Amniotic stem cell (primary cell): Measurements from ENCODE around the gene CLTCL1.

Experiments
- DNase-seq: peaks from one replicate; lab custom pipeline; 2025; lab: John Stamatoyannopoulos, UW

Gene CLTCL1

GRCh38 chr22:19150482-19151328 is 140.8 kb downstream of the CLTCL1 start:
- no peak for DNase-seq

GRCh38 chr22:19149991-19150390 is 141.5 kb downstream of the CLTCL1 start, which contains the start of gene GSC2:
GSC2 (minus strand) TSS chr22:19150292; CDS start chr22:19150283, 9 bp downstream.
- DNase-seq, result no peak

GRCh38 chr22:19149047-19149883 is 142.3 kb downstream of the CLTCL1 start:
- DNase-seq, result no peak

GRCh38 chr22:19148417-19149046 is 143.0 kb downstream of the CLTCL1 start:
- DNase-seq, result no peak

GRCh38 chr22:19147195-19147780 is 144.2 kb downstream of the CLTCL1 start:
- DNase-seq, result no peak

- no peak for DNase-seq
Measured at GRCh38 chr22:19146215-19146968, 145.1 kb downstream of the CLTCL1 start.

GRCh38 chr22:19143967-19144400 is 147.5 kb downstream of the CLTCL1 start:
- DNase-seq, result no peak

- DNase-seq, result no peak
Measured at GRCh38 chr22:19143212-19143611, 148.3 kb downstream of the CLTCL1 start.

GRCh38 chr22:19142394-19142793 is 149.1 kb downstream of the CLTCL1 start:
- DNase-seq, result no peak

GRCh38 chr22:19139974-19140373 is 151.5 kb downstream of the CLTCL1 start:
- DNase-seq, result no peak

GRCh38 chr22:19139001-19139356 is 152.5 kb downstream of the CLTCL1 start:
- no peak for DNase-seq

- DNase-seq, result no peak
Measured at GRCh38 chr22:19138217-19139000, 153.1 kb downstream of the CLTCL1 start.

GRCh38 chr22:19137384-19138216 is 153.9 kb downstream of the CLTCL1 start:
- no peak for DNase-seq

GRCh38 chr22:19136915-19137314 is 154.6 kb downstream of the CLTCL1 start:
- no peak for DNase-seq

GRCh38 chr22:19134874-19135273 is 156.6 kb downstream of the CLTCL1 start:
- DNase-seq, result no peak

GRCh38 chr22:19134176-19134831 is 157.2 kb downstream of the CLTCL1 start:
- DNase-seq, result no peak

GRCh38 chr22:19133561-19133960 is 158.0 kb downstream of the CLTCL1 start:
- DNase-seq, result no peak

GRCh38 chr22:19132693-19133400 is 158.7 kb downstream of the CLTCL1 start:
- no peak for DNase-seq
